Left renal cortex interstitium (tissue), 4 donors: ENCODE measurements around the gene TIMM44. TPM values are rescaled to one million over a fixed set of nuclear protein-coding genes. Genes with fewer than 3 reads are reported as not detected.

Experiments
- DNase-seq, 4 donors: peaks; one replicate each; pipeline ENCODE4 v3.0.0-alpha.2; 2013; ENCODE audit warnings: low read depth in 4 of 4, low spot score in 2 of 4, missing footprints in 1 of 4
- polyA plus RNA-seq, 4 donors: library from polyadenylated mRNA; unstranded; fragments of 120-200 nt; gene quantifications; one replicate each; pipeline ENCODE4 v1.2.1, GENCODE V29; 2013; ENCODE audit not compliant: insufficient read length in 4 of 4

TIMM44 gene
- polyA plus RNA-seq, 4 donors = 39.2 to 62.5 (median 52.1) TPM

- DNase-seq = no peak
Measured at GRCh38 chr19:7883105-7883504, 60.4 kb downstream of the TIMM44 start.

GRCh38 chr19:7881910-7882309, 61.6 kb downstream of the TIMM44 start:
- no peak for DNase-seq

- DNase-seq = no peak
Measured at GRCh38 chr19:7879836-7880235, 63.6 kb downstream of the TIMM44 start.

GRCh38 chr19:7879111-7879807, 64.2 kb downstream of the TIMM44 start:
- DNase-seq = no peak

GRCh38 chr19:7877249-7877836, 66.1 kb downstream of the TIMM44 start:
- no peak for DNase-seq

Other genes starting within 250 kb of the TIMM44 start
- gene FCER2, start 241.5 kb downstream of the TIMM44 start, polyA plus RNA-seq = under 1 TPM; 0.27 to 0.45 (median 0.31) TPM
- gene CLEC4G, start 211.6 kb downstream of the TIMM44 start, polyA plus RNA-seq = under 1 TPM in 1 of 4 donors, not detected in 3; 0.21 TPM
- 1 to 10 TPM in 3 of 4 donors, under 1 TPM in 1; 0.52 to 1.5 (median 1.4) TPM for gene CD209, start 196.1 kb downstream of the TIMM44 start, polyA plus RNA-seq
- gene CLEC4M, start 180.4 kb downstream of the TIMM44 start, polyA plus RNA-seq = 1 to 10 TPM; 1.5 to 4.7 (median 3.3) TPM
- 10 to 100 TPM; 15.1 to 19.9 (median 18.5) TPM for gene EVI5L, start 113.4 kb downstream of the TIMM44 start, polyA plus RNA-seq
- 10 to 100 TPM in 1 of 4 donors, 1 to 10 TPM in 3; 3.7 to 12.5 (median 7.2) TPM for gene PRR36, start 69.3 kb downstream of the TIMM44 start, polyA plus RNA-seq
- 1 to 10 TPM; 2.3 to 2.6 (median 2.5) TPM for gene LRRC8E, start 55.2 kb downstream of the TIMM44 start, polyA plus RNA-seq
- gene MAP2K7, start 39.8 kb downstream of the TIMM44 start, polyA plus RNA-seq = 10 to 100 TPM; 21.3 to 46.6 (median 36.5) TPM
- gene TGFBR3L, start 28.8 kb downstream of the TIMM44 start, polyA plus RNA-seq = 1 to 10 TPM in 2 of 4 donors, under 1 TPM in 2; 0.38 to 1.3 (median 1.0) TPM
- gene SNAPC2, start 23.3 kb downstream of the TIMM44 start, polyA plus RNA-seq = 10 to 100 TPM; 13.0 to 23.5 (median 18.2) TPM
- gene CTXN1, start 17.5 kb downstream of the TIMM44 start, polyA plus RNA-seq = 10 to 100 TPM; 11.8 to 41.7 (median 28.4) TPM
- gene ELAVL1, start 62.0 kb upstream of the TIMM44 start, polyA plus RNA-seq = 10 to 100 TPM; 82.9 to 89.4 (median 85.6) TPM
- under 1 TPM in 3 of 4 donors, not detected in 1; 0.22 to 0.30 (median 0.24) TPM for gene CCL25, start 109.1 kb upstream of the TIMM44 start, polyA plus RNA-seq
- gene FBN3, start 205.9 kb upstream of the TIMM44 start, polyA plus RNA-seq = 10 to 100 TPM; 28.0 to 50.5 (median 34.4) TPM